Measurements from ENCODE around the gene LRRC73. TPM values are rescaled to one million over a fixed set of nuclear protein-coding genes. Genes with fewer than 3 reads are reported as not detected.
"Not testable (repeated sequence)": the region's sequence is repeated elsewhere in the genome, so short reads cannot be mapped to it uniquely, and the experiment has no call there.

Gene LRRC73
- total RNA-seq, 2 donors from 2014 or later, result 0.12 to 0.48 TPM

DNA sequence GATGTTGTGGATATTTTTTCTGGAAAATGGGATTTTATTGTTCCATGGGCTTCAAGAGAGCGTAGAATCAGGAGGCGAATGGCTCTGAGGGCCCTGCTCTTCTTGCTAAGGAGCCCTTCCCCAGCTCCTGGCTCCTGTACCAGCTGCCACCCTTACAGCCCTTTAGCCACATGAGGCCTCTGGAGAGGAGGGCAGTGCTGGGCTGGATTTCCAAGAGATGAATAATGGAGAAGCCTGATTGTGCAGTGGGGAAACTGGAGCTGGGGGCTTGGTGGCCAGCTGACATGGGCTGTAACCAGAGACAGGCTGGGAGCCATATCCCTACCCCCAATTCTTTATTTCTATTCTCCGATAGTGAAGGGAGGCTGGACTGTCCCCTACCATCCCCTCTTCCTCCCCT lies 9.2 kb downstream of the LRRC73 start:
- no peak for ATAC-seq
- no peaks in the 10 kb centered on the region for H3K36me3 Mint-ChIP-seq
- H3K27ac Mint-ChIP-seq, result no peak overlapping the region
- no peak for DNase-seq (ENCODE audit: low spot score in 2 of 2)
- H3K9me3 Mint-ChIP-seq, result no peaks in the 10 kb centered on the region

DNA sequence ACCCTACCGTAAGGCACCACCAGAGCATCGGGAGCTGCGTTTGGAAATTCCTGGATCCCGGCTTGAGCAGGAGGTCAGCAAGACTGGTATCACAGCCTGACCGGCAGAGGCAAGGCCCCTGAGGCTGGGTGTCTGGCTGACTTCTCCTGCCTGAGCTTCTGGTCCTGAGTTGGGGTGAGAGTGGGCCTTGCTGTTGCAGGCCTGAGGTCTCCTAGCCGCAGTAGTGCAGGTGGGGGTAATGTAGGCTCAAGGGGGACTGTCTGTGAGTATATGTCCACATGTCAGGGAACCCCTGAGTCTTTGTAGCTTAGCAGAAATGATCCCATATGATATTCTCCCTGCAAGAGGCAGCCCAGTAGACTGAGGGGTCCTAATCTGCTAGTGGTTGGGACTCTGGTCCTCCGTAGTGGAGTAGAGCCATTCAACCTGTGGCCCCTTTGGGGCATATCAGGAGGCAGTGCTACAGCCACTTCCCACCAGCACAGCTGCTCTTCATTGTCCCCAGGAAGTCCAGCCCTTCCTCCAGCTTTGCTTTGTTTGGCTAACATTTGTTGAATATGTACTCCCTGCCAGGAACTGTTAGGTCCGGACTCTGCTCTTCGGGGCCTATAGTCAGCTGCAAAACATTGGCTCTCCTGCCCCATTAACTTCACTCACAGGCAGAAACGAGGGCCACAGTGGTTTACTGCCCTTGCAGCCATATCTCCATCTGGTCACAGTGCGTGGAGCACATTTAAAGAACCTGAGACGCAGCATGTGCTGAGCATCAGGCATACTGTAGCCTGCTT lies 10.9 kb downstream of the LRRC73 start:
- ATAC-seq (no peak), DNase-seq (ENCODE audit: low spot score in 2 of 2) (no peak)
- Mint-ChIP-seq H3K36me3 (no peaks in the 10 kb centered on the region), H3K27ac (peak overlapping the region in 1 of 2 donors; percentile 79), H3K9me3 (no peaks in the 10 kb centered on the region)

DNA sequence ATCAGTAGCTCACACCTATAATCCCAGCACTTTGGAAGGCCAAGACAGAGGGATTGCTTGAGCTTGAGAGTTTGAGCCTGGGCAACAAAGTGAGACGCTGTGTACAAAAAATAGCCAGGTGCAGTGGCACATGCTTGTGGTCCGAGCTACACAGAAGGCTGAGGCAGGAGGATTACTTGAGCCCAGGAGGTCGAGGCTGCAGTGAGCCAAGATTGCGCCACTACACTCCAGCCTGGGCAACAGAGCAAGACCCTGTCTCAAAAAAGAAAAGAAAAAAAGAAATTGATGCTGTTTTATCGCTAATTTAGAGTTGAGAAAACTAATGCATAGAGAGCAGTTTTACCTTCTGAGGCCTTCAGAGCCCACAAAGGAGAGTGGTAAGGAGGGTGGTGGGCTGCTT lies 11.9 kb downstream of the LRRC73 start:
- peak overlapping the region in 1 of 2 donors; percentile 14 for H3K27ac Mint-ChIP-seq
- not testable (repeated sequence) for H3K36me3 Mint-ChIP-seq, H3K9me3 Mint-ChIP-seq

GRCh38 chr6:43497689-43498088 lies 12.5 kb downstream of the LRRC73 start:
- H3K27ac Mint-ChIP-seq, result no peak overlapping the region
- H3K36me3 Mint-ChIP-seq, result no peaks in the 10 kb centered on the region
- no peak for ATAC-seq
- no peaks in the 10 kb centered on the region for H3K9me3 Mint-ChIP-seq
- DNase-seq (ENCODE audit: low spot score in 2 of 2), result no peak

More for the DNA sequence above, 11.9 kb downstream of the LRRC73 start:
- DNase-seq (ENCODE audit: low spot score in 2 of 2); ATAC-seq: not testable (repeated sequence)

DNA sequence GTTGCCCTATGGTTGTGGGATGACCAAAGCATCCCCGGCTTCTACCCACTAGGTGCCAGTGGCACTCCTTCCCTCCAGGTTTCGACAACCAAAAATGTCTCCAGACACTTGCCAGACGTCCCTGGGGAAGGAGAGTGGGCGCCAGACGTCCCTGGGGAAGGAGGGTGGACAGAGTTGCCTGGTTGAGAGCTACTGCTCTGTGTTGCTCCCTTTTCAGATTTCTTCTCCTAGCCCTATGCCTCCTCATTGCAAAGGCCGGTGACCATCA lies 13.1 kb downstream of the LRRC73 start:
- no peak for ATAC-seq
- no peaks in the 10 kb centered on the region for H3K9me3 Mint-ChIP-seq

GRCh38 chr6:43496370-43497128 lies 13.6 kb downstream of the LRRC73 start:
- DNase-seq (ENCODE audit: low spot score in 2 of 2) (no peak), ATAC-seq (no peak)
- H3K9me3 Mint-ChIP-seq, result no peaks in the 10 kb centered on the region
- H3K27ac Mint-ChIP-seq, result no peak overlapping the region
- no peaks in the 10 kb centered on the region for H3K36me3 Mint-ChIP-seq

More for the DNA sequence above, 13.1 kb downstream of the LRRC73 start:
- no peak for DNase-seq (ENCODE audit: low spot score in 2 of 2)
- Mint-ChIP-seq H3K27ac (peak overlapping the region in 1 of 2 donors; percentile 23), H3K36me3 (no peaks in the 10 kb centered on the region)

- Mint-ChIP-seq H3K36me3 (no peaks in the 10 kb centered on the region), H3K9me3 (no peaks in the 10 kb centered on the region), H3K27ac (peak overlapping the region; percentile 44 to 68)
- ATAC-seq (no peak), DNase-seq (ENCODE audit: low spot score in 2 of 2) (no peak)
These were observed 14.7 kb downstream of the LRRC73 start for GRCh38 chr6:43495409-43495941.

GRCh38 chr6:43494766-43495165 lies 15.4 kb downstream of the LRRC73 start:
- Mint-ChIP-seq H3K27ac (peak overlapping the region in 1 of 2 donors; percentile 68), H3K36me3 (no peaks in the 10 kb centered on the region), H3K9me3 (no peaks in the 10 kb centered on the region)
- no peak for ATAC-seq
- DNase-seq (ENCODE audit: low spot score in 2 of 2), result no peak

- H3K9me3 Mint-ChIP-seq, result no peaks in the 10 kb centered on the region
- peak overlapping the region in 1 of 2 donors; percentile 68 for H3K27ac Mint-ChIP-seq
- DNase-seq (ENCODE audit: low spot score in 2 of 2), result no peak
- H3K36me3 Mint-ChIP-seq, result no peaks in the 10 kb centered on the region
- no peak for ATAC-seq
These were observed 15.8 kb downstream of the LRRC73 start for GRCh38 chr6:43494321-43494720.

- peak overlapping the region in 1 of 2 donors; percentile 36 for H3K27ac Mint-ChIP-seq
- DNase-seq (ENCODE audit: low spot score in 2 of 2) (no peak), ATAC-seq (no peak)
- no peaks in the 10 kb centered on the region for H3K9me3 Mint-ChIP-seq
- no peaks in the 10 kb centered on the region for H3K36me3 Mint-ChIP-seq
These were observed 16.3 kb downstream of the LRRC73 start for GRCh38 chr6:43493833-43494232.

GRCh38 chr6:43493230-43493629 lies 16.9 kb downstream of the LRRC73 start:
- DNase-seq (ENCODE audit: low spot score in 2 of 2) (no peak), ATAC-seq (no peak)
- Mint-ChIP-seq H3K36me3 (no peaks in the 10 kb centered on the region), H3K9me3 (no peaks in the 10 kb centered on the region), H3K27ac (peak overlapping the region in 1 of 2 donors; percentile 21)

DNA sequence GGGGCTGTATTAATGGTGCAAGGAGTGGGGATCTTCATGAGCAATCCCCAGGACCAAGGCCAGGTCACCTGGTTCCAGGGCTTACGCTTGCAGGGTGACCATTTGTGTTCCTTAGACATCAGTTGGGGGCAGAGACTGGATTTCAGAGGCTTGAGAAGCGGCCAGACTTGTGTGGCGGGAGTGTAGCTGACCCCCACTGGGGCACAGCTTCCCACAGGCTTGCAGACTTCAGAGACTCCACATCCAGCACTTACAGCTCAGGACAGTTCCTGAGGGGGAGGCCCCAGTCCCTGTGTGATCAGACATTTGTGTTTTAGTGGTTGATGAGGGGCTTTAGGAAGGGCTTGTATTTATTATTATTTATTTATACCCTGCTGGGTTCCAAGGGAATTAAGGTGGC lies 17.5 kb downstream of the LRRC73 start:
- ATAC-seq, result no peak
- Mint-ChIP-seq H3K9me3 (no peaks in the 10 kb centered on the region), H3K27ac (peak overlapping the region in 1 of 2 donors; percentile 21), H3K36me3 (no peaks in the 10 kb centered on the region)
- DNase-seq (ENCODE audit: low spot score in 2 of 2), result no peak

DNA sequence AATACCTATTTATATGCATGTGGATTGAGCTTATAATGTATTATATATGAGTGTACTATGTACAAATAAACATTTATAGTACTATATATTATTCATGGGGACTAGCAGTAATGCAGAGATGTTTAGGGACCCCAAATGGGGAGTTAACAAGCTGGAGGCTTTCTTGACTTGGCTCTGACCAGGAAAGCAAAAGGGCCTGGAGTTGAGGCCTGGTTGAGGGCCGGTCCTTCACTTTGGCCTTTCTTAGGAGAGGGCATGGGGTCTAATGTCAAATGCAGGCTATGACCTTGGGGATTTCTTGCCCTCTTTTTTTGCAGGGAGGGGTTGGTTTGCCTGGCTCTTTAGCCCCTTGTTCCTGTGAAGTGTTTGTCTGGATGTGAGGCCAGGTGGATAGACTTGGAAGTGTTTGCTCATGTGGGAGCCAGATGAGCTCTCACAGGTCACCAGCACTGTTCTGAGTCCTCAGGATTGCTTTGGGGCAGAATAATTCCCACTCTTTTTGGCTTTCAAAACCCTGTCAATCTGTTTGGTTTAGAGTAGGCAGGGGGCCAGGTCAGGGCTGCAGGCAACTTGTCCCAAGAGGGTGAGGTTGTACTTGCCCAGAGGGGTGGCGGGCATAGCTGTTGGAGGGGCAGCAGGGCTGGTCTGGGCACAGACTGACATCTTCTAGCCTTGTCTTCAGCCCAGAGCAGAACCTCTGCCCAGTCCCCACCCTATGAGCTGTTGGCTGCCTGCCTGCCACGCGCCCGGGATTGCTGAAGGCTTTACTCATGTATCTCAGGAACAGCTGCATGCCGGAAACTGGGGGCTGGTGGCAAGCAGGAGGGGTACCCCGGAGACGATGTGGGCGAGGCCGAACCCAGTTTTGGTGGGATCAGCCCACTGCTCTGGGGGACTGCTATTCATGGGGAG lies 18.1 kb downstream of the LRRC73 start:
- H3K36me3 Mint-ChIP-seq, result no peaks in the 10 kb centered on the region
- peak overlapping the region; percentile 21 to 86 for H3K27ac Mint-ChIP-seq
- H3K9me3 Mint-ChIP-seq, result no peaks in the 10 kb centered on the region
- ATAC-seq, result no peak
- DNase-seq (ENCODE audit: low spot score in 2 of 2), result no peak

GRCh38 chr6:43490523-43490939 lies 19.6 kb downstream of the LRRC73 start:
- no peak for DNase-seq (ENCODE audit: low spot score in 2 of 2)
- no peak for ATAC-seq
- Mint-ChIP-seq H3K9me3 (no peaks in the 10 kb centered on the region), H3K36me3 (no peaks in the 10 kb centered on the region), H3K27ac (peak overlapping the region in 1 of 2 donors; percentile 62)

GRCh38 chr6:43489277-43490072 lies 20.7 kb downstream of the LRRC73 start:
- Mint-ChIP-seq H3K27ac (peak overlapping the region; percentile 33 to 62), H3K9me3 (no peaks in the 10 kb centered on the region), H3K36me3 (no peaks in the 10 kb centered on the region)
- no peak for DNase-seq (ENCODE audit: low spot score in 2 of 2)
- no peak for ATAC-seq

Data from activated naive CD4-positive, alpha-beta T cell treated with anti-CD3 and anti-CD28 coated beads, Interleukin-2, amount 50 U/mL, for 72 hours (primary cell).